Right atrium auricular region (tissue), 2 donors: Measurements from ENCODE around the gene GABRA5. TPM values are rescaled to one million over a fixed set of nuclear protein-coding genes. Genes with fewer than 3 reads are reported as not detected.

Experiments used
- DNase-seq: peaks from one replicate; pipeline ENCODE4 v3.0.0-alpha.2; 2019; ENCODE audit warnings: low spot score
- H3K27ac ChIP-seq, 2 donors: fragments of 200-600 bp; sonication (generic); 1 replicate in 1 of 2; 2 replicates in 1 of 2; pipeline ENCODE4 v1.5.1; 2016 to 2019
- H3K27me3 ChIP-seq, 2 donors: fragments of 200-600 bp; sonication (generic); one replicate each; pipeline versions ENCODE4 v1.5.1 to v1.6.0; 2017 to 2019
- H3K36me3 ChIP-seq: fragments of 200-600 bp; sonication (generic); one replicate; pipeline ENCODE4 v1.5.1; 2016
- H3K4me1 ChIP-seq, 2 donors: fragments of 200-600 bp; sonication (generic); one replicate each; pipeline versions ENCODE4 v1.5.1 to v1.6.0; 2017 to 2019
- H3K4me3 ChIP-seq, 2 donors: fragments of 200-600 bp; sonication (generic); 1 replicate in 1 of 2; 2 replicates in 1 of 2; pipeline ENCODE4 v1.5.1; 2017 to 2019; ENCODE audit warnings: mild to moderate bottlenecking in 1 of 2, moderate library complexity in 1 of 2
- H3K9me3 ChIP-seq, 2 donors: fragments of 200-600 bp; sonication (generic); one replicate each; pipeline ENCODE4 v1.5.1; 2019
- total RNA-seq, 2 donors: library from RNA; depleted of rRNA; stranded (reverse); fragments of >200 nt; gene quantifications; one replicate each; pipeline ENCODE4 v1.1.0, GENCODE V29; 2016
- TF ChIP-seq, protein P1 (sequence below), 2 donors: fragments of 200-600 bp; sonication (generic); IDR thresholded peaks; one replicate each; pipeline ENCODE4 v1.5.1; 2019; ENCODE audit warnings: antibody characterized with exemption in 2 of 2

The GABRA5 gene
- total RNA-seq, 2 donors from 2014 or later: 0.59 to 0.78 TPM

DNA sequence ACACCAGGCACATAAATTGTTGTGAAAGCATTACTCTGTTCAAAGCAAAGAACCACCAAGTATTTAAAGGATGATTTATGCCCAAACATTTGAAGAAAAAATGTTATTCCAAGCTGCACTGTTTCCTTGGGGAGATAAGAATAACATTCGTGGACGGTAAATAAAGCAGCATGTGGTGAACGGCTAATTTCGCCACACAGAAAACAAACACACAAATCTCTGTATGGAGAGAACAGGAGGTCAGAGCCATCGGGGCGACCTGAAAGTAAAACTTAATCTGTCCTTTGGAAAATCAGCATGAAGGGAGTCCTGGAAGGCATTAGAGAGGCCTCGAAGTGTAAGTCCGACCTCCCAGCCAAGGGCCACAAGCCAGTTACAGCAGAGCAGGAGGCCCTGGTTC is 77.0 kb downstream of the GABRA5 start:
- no peak for DNase-seq
- Histone ChIP-seq H3K9me3 (no peaks in the 10 kb centered on the region), H3K36me3 (no peaks in the 10 kb centered on the region), H3K4me3 (no peak overlapping the region), H3K27ac (no peak overlapping the region), H3K4me1 (no peaks in the 10 kb centered on the region), H3K27me3 (no peaks in the 10 kb centered on the region)
- TF ChIP-seq, protein P1, sequence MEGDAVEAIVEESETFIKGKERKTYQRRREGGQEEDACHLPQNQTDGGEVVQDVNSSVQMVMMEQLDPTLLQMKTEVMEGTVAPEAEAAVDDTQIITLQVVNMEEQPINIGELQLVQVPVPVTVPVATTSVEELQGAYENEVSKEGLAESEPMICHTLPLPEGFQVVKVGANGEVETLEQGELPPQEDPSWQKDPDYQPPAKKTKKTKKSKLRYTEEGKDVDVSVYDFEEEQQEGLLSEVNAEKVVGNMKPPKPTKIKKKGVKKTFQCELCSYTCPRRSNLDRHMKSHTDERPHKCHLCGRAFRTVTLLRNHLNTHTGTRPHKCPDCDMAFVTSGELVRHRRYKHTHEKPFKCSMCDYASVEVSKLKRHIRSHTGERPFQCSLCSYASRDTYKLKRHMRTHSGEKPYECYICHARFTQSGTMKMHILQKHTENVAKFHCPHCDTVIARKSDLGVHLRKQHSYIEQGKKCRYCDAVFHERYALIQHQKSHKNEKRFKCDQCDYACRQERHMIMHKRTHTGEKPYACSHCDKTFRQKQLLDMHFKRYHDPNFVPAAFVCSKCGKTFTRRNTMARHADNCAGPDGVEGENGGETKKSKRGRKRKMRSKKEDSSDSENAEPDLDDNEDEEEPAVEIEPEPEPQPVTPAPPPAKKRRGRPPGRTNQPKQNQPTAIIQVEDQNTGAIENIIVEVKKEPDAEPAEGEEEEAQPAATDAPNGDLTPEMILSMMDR (IDR thresholded peaks at IDR 0.05): no peak

DNA sequence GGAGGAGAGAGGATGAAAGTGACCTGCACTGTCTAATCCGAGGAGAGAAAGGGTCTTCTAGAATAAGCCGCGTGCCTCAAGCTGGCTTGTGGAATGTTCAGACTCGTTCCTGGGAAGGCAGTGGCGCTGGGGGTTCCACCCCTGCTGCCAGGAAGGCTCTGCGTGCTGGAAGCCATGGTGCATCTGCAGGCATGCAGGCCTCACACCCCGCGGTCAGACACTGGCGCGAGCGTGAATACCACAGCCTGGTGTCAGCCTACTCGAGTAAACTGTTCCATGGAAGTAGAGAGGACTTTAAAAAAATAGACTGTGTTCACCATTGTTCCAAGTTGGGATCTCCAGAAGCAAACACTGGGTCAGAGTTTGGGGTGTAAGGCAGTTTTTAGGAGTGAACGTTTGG is 78.2 kb downstream of the GABRA5 start:
- H3K9me3 ChIP-seq: no peaks in the 10 kb centered on the region
- no peaks in the 10 kb centered on the region for H3K4me1 ChIP-seq
- no peaks in the 10 kb centered on the region for H3K36me3 ChIP-seq
- no peak for DNase-seq
- no peak overlapping the region for H3K4me3 ChIP-seq
- TF ChIP-seq, protein P1 (IDR thresholded peaks at IDR 0.05): no peak
- H3K27me3 ChIP-seq: no peaks in the 10 kb centered on the region
- H3K27ac ChIP-seq: no peak overlapping the region

DNA sequence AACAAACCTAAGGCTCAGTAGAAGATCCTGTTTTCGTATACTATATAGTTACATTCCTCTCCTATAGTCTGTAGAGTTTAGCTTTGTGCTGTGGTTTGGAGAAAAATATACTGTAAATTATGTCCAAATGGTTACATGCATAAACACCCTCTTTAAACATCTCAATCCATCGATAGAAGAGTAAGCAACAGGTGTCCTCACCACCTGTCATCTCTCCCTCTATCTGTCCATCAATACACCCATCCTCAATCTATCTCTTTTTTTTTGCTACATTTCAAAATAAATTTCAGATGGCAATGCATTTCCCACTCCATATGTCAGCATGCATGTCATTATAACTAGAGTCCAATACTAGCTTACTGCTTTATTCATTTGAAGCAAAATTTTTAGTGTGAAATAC is 83.1 kb downstream of the GABRA5 start:
- TF ChIP-seq, protein P1 (IDR thresholded peaks at IDR 0.05): no peak
- DNase-seq: no peak
- Histone ChIP-seq H3K4me3 (no peak overlapping the region), H3K36me3 (no peaks in the 10 kb centered on the region), H3K9me3 (peaks cover 0 to 9% of the 10 kb centered on the region in 2 donors), H3K4me1 (no peaks in the 10 kb centered on the region), H3K27me3 (no peaks in the 10 kb centered on the region), H3K27ac (no peak overlapping the region)

DNA sequence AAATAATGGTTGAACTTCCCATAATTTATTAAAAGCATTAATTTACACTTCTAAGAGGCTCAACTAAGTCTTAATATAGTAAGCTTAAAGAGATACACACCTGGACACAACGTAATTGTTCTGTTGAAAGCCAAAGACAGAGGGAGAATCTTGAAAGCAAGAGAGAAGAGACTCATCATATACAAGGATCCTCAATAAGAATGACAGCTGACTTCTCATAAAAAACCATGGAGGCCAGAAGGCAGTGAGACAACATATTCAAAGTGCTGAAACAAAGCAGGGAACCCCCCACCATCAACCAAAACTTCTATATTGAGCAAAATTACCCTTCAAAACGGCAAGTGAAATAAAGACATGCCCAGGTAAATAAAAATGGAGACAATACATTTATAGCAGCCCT is 87.5 kb downstream of the GABRA5 start:
- no peaks in the 10 kb centered on the region for H3K27me3 ChIP-seq
- DNase-seq: no peak
- no peaks in the 10 kb centered on the region for H3K4me1 ChIP-seq
- no peaks in the 10 kb centered on the region for H3K36me3 ChIP-seq
- TF ChIP-seq, protein P1 (IDR thresholded peaks at IDR 0.05): no peak
- H3K4me3 ChIP-seq: no peak overlapping the region
- no peak overlapping the region for H3K27ac ChIP-seq
- peaks cover 0 to 15% of the 10 kb centered on the region in 2 donors for H3K9me3 ChIP-seq

DNA sequence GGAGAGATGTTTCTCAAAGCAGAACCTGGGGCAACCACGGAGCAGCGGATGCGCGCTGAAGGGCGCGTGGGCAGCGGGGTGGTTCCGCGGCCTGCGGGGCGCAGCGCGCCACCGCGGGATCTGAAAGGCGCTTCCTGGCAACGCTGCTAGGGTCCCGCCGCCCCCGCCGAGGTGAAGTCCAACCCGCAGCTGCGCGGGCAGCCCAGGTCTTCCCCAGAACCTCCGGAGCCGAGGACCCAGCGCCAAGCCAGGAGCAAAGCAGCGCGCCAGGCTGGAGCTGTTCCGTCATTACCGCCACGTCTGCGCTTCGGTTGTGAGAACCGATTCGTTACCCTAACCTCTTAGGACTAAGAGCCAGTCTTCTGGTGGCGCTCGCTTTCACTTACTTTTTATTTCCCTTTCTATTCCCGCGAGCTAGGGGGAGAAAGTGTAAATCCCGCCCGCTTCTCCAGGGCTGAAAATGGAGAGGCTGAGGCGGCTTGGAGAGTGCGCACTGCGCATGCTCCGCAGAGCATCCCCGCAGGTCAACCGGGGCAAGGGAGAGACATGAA is 100.9 kb downstream of the GABRA5 start:
- no peaks in the 10 kb centered on the region for H3K9me3 ChIP-seq
- H3K4me3 ChIP-seq: no peak overlapping the region
- peaks cover 0 to 3% of the 10 kb centered on the region in 2 donors for H3K27me3 ChIP-seq
- TF ChIP-seq, protein P1 (IDR thresholded peaks at IDR 0.05): no peak
- H3K4me1 ChIP-seq: peaks cover 0 to 4% of the 10 kb centered on the region in 2 donors
- DNase-seq: no peak
- no peaks in the 10 kb centered on the region for H3K36me3 ChIP-seq
- no peak overlapping the region for H3K27ac ChIP-seq

DNA sequence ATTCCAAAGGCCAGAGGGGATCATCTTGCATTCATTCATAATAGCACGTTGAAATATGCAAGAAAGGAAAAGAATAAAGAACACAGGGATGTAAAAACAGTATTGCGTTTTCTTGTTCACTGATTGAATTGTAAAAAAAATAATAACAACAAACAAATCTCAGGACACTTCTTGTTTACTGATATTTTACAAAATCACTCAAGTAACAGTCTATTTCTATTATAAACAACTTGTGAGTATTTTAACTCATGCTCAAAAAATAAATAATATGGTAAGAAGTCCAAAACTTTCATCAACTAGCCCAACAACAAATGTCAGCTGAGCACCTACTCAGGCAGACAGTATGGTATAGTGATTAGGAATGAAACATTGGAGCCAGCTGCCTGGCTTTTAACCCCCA is 101.9 kb downstream of the GABRA5 start:
- Histone ChIP-seq H3K4me3 (no peak overlapping the region), H3K4me1 (peaks cover 0 to 4% of the 10 kb centered on the region in 2 donors), H3K36me3 (no peaks in the 10 kb centered on the region), H3K27me3 (peaks cover 0 to 3% of the 10 kb centered on the region in 2 donors), H3K27ac (no peak overlapping the region), H3K9me3 (no peaks in the 10 kb centered on the region)
- TF ChIP-seq, protein P1 (IDR thresholded peaks at IDR 0.05): no peak
- no peak for DNase-seq
